ENCODE results near the gene KRT222.

The KRT222 gene

GRCh38 chr17:40605306-40605705 is 59.7 kb downstream of the KRT222 start:
- no peak for DNase-seq (ENCODE audit: low read depth)
- H3K4me3 ChIP-seq (ENCODE audit: low read depth, low read length): no peak overlapping the region
- TF ChIP-seq CTCF (conservative IDR thresholded peaks at IDR 0.05; ENCODE audit: low read depth, low read length): no peak

All from choroid plexus epithelial cell (primary cell).